Measurements from ENCODE around the gene MRRF. TPM values are rescaled to one million over a fixed set of nuclear protein-coding genes. Genes with fewer than 3 reads are reported as not detected.
A peak's percentile ranks its signal among the peaks of the same experiment; 100 is the strongest.

The MRRF gene
- total and polyA plus RNA-seq, 2 donors (not counting 3 experiments of a cell fraction or from before 2014, with no cell fraction given) = 27.2 to 36.4 TPM

DNA sequence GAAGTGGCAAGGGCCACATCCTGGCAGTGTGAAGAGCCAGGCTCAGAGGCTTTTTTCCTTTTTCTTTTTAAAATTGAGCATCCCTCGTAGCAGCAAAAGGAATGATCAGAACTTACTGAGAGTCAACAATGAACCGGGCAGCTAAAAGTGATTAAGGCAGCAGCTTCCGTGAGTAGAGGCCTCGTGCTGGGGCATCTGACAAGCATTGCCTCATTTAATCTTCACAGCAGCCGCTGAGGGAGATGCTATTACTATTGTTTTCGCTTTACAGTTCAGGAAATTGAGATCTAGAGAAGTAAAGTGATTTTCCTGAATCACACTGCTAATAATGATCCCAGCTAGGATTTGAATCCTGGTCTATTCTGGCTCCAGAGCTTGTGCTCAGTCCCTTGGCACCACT is 75.5 kb downstream of the MRRF start:
- Histone ChIP-seq H3K36me3 (ENCODE audit: control insufficient read depth in 2 of 2, extremely low read depth in 1 of 2, insufficient read depth in 2 of 2, low read length in 2 of 2) (no peaks in the 10 kb centered on the region), H3K9me1 (replicated peaks; ENCODE audit: control insufficient read depth, extremely low read depth, insufficient read depth, low read length) (no peaks in the 10 kb centered on the region), H3K27ac (ENCODE audit: insufficient read depth, low read depth, low read length) (peak overlapping the region; percentile 23), H3K4me1 (ENCODE audit: control insufficient read depth, extremely low read depth, insufficient read depth, low read length) (peaks cover 10% of the 10 kb centered on the region), H3K27me3 (ENCODE audit: control insufficient read depth in 2 of 2, insufficient read depth in 2 of 2, low read length in 2 of 2) (no peaks in the 10 kb centered on the region), H3K9ac (replicated peaks; ENCODE audit: extremely low read depth, insufficient read depth, low read length) (no peak overlapping the region), H2AFZ (ENCODE audit: low read depth, low read length) (no peak overlapping the region), H4K20me1 (replicated peaks; ENCODE audit: control insufficient read depth, extremely low read depth, insufficient read depth, low read length) (no peaks in the 10 kb centered on the region), H3K79me2 (ENCODE audit: control insufficient read depth, insufficient read depth, low read length) (no peaks in the 10 kb centered on the region), H3K9me3 (replicated peaks; ENCODE audit: control insufficient read depth, insufficient read depth, low read length) (no peaks in the 10 kb centered on the region), H3K4me3 (replicated peaks in 1 of 3; ENCODE audit: insufficient read depth in 1 of 3, low read depth in 1 of 3, low read length in 3 of 3) (no peak overlapping the region), H3K4me2 (ENCODE audit: insufficient read depth, low read length) (no peak overlapping the region)
- intact Hi-C loops (cut with micrococcal nuclease) = no loop called here
- no peak for TF ChIP-seq MYC (IDR thresholded peaks at IDR 0.05; ENCODE audit: low read depth, low read length)
- TF ChIP-seq, protein P1, sequence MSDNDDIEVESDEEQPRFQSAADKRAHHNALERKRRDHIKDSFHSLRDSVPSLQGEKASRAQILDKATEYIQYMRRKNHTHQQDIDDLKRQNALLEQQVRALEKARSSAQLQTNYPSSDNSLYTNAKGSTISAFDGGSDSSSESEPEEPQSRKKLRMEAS (IDR thresholded peaks at IDR 0.05; ENCODE audit: insufficient read depth, insufficient read length) = peak; percentile 26
- TF ChIP-seq POLR2AphosphoS5 (IDR thresholded peaks at IDR 0.05; ENCODE audit: insufficient read depth, low read depth, low read length) = no peak
- BruUV-seq (replicated peaks) = no TSS peak
- dilution Hi-C loops (cut with MboI; ENCODE audit: extremely low pct_ligation_motif_present, low sequenced_read_pairs) = no loop called here
- peak; percentile 71 for DNase-seq (ENCODE audit: low read depth, low spot score)
- ChIA-PET CTCF (interaction anchor here (0.8 to 3.5 kb wide), 7 partner anchors 10 to 241 kb away, joined by 3 to 17 read pairs (median 5); no protein-coding TSS in a partner anchor), POLR2A (no interaction called here)
- FAIRE-seq = peak; percentile 94

DNA sequence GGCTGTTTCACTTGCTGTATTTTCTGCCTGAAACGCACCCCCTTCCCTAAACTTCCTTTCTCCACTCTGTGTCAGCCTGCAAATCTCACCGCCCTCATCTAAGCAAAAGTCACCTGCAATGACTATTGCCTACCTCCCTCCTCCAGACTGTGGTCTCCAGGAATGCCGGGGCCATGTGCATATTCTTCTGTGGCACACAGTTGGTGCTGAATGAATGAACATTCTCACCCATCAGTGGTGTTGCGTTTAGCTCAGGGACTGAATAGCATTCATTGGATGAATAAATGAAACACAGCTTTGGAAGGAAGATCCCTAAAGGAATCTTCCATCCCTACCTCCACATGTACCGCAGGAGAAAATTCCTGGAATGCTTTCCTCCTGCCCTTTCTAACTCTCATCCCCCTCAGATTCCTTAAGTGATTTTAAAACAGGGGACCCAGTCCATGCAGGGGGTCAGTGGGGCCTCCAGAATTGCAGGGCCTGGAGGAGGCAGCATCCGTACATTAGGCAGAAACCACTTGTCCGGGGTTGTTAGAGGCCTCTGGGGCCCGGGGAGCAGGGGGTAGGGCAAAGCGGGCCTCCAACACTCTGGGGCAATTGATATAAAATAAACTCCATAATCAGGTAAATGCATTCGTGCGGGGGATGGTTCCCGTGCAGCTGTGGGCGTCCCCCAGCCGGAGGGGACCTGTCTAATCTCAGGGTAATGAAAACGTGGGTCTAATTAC is 77.8 kb downstream of the MRRF start:
- dilution Hi-C loops (cut with MboI; ENCODE audit: extremely low pct_ligation_motif_present, low sequenced_read_pairs) (no loop called here), intact Hi-C loops (cut with micrococcal nuclease) (no loop called here)
- Histone ChIP-seq H3K27me3 (ENCODE audit: control insufficient read depth in 2 of 2, insufficient read depth in 2 of 2, low read length in 2 of 2) (no peaks in the 10 kb centered on the region), H3K27ac (ENCODE audit: insufficient read depth, low read depth, low read length) (no peak overlapping the region), H4K20me1 (replicated peaks; ENCODE audit: control insufficient read depth, extremely low read depth, insufficient read depth, low read length) (no peaks in the 10 kb centered on the region), H3K79me2 (ENCODE audit: control insufficient read depth, insufficient read depth, low read length) (no peaks in the 10 kb centered on the region), H3K4me1 (ENCODE audit: control insufficient read depth, extremely low read depth, insufficient read depth, low read length) (peaks cover 15% of the 10 kb centered on the region), H3K4me2 (ENCODE audit: insufficient read depth, low read length) (no peak overlapping the region), H3K4me3 (replicated peaks in 1 of 3; ENCODE audit: insufficient read depth in 1 of 3, low read depth in 1 of 3, low read length in 3 of 3) (no peak overlapping the region), H3K9me1 (replicated peaks; ENCODE audit: control insufficient read depth, extremely low read depth, insufficient read depth, low read length) (no peaks in the 10 kb centered on the region), H3K9ac (replicated peaks; ENCODE audit: extremely low read depth, insufficient read depth, low read length) (no peak overlapping the region), H3K9me3 (replicated peaks; ENCODE audit: control insufficient read depth, insufficient read depth, low read length) (no peaks in the 10 kb centered on the region), H3K36me3 (ENCODE audit: control insufficient read depth in 2 of 2, extremely low read depth in 1 of 2, insufficient read depth in 2 of 2, low read length in 2 of 2) (no peaks in the 10 kb centered on the region), H2AFZ (ENCODE audit: low read depth, low read length) (no peak overlapping the region)
- FAIRE-seq (no peak), DNase-seq (ENCODE audit: low read depth, low spot score) (no peak)
- ChIA-PET POLR2A (no interaction called here), CTCF (interaction anchor here (1.3 kb wide), 1 partner anchor 243 kb away, joined by 3 read pairs; no protein-coding TSS in a partner anchor)
- BruUV-seq (replicated peaks) = no TSS peak
- TF ChIP-seq JUN (IDR thresholded peaks at IDR 0.05; ENCODE audit: borderline replicate concordance, insufficient read depth, insufficient read length, low read depth) (no peak), POLR2AphosphoS5 (IDR thresholded peaks at IDR 0.05; ENCODE audit: insufficient read depth, low read depth, low read length) (no peak), FOS (IDR thresholded peaks at IDR 0.05; ENCODE audit: borderline replicate concordance, insufficient read depth, low read length) (no peak), POLR2A (IDR thresholded peaks at IDR 0.05; ENCODE audit: low read depth, low read length) (no peak), GATA2 (IDR thresholded peaks at IDR 0.05; ENCODE audit: insufficient read depth, insufficient read length, low read depth, low read length) (no peak), MYC (IDR thresholded peaks at IDR 0.05; ENCODE audit: low read depth, low read length) (no peak), EZH2 (IDR thresholded peaks at IDR 0.05; ENCODE audit: borderline replicate concordance, low read depth, low read length, severe bottlenecking) (no peak)
- TF ChIP-seq, protein P2, sequence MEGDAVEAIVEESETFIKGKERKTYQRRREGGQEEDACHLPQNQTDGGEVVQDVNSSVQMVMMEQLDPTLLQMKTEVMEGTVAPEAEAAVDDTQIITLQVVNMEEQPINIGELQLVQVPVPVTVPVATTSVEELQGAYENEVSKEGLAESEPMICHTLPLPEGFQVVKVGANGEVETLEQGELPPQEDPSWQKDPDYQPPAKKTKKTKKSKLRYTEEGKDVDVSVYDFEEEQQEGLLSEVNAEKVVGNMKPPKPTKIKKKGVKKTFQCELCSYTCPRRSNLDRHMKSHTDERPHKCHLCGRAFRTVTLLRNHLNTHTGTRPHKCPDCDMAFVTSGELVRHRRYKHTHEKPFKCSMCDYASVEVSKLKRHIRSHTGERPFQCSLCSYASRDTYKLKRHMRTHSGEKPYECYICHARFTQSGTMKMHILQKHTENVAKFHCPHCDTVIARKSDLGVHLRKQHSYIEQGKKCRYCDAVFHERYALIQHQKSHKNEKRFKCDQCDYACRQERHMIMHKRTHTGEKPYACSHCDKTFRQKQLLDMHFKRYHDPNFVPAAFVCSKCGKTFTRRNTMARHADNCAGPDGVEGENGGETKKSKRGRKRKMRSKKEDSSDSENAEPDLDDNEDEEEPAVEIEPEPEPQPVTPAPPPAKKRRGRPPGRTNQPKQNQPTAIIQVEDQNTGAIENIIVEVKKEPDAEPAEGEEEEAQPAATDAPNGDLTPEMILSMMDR (IDR thresholded peaks at IDR 0.05; ENCODE audit: extremely low read depth in 1 of 2, insufficient read depth in 1 of 2, low read depth in 1 of 2, low read length in 2 of 2) = no peak
- TF ChIP-seq, protein P1 (IDR thresholded peaks at IDR 0.05; ENCODE audit: insufficient read depth, insufficient read length) = no peak

All from endothelial cell of umbilical vein (primary cell).